Measurements from ENCODE around the gene ASS1. TPM values are rescaled to one million over a fixed set of nuclear protein-coding genes. Genes with fewer than 3 reads are reported as not detected.
"Not testable (repeated sequence)": the region's sequence is repeated elsewhere in the genome, so short reads cannot be mapped to it uniquely, and the experiment has no call there.

Gene ASS1
- total RNA-seq, 1 donor from 2014 or later, result 84.8 TPM

GRCh38 chr9:130430734-130431535, 13.8 kb upstream of the ASS1 start:
- no peak for ATAC-seq
- peak; percentile 55 for DNase-seq (ENCODE audit: missing footprints)
- intact Hi-C loops (cut with DNase I), result loop anchor here (5.0 kb wide), 1 partner anchor 189 kb away; no protein-coding TSS in a partner anchor

GRCh38 chr9:130431536-130432303, 13.0 kb upstream of the ASS1 start:
- intact Hi-C loops (cut with DNase I), result loop anchor here (5.0 kb wide), 1 partner anchor 189 kb away; no protein-coding TSS in a partner anchor
- peak; percentile 65 for DNase-seq (ENCODE audit: missing footprints)
- ATAC-seq, result no peak

GRCh38 chr9:130432362-130432761, 12.4 kb upstream of the ASS1 start:
- DNase-seq (ENCODE audit: missing footprints) (no peak), ATAC-seq (no peak)
- intact Hi-C loops (cut with DNase I), result loop anchor here (5.0 kb wide), 1 partner anchor 190 kb away; no protein-coding TSS in a partner anchor

GRCh38 chr9:130432796-130433167, 12.0 kb upstream of the ASS1 start:
- ATAC-seq, result no peak
- intact Hi-C loops (cut with DNase I), result loop anchor here (5.0 kb wide), 1 partner anchor 190 kb away; no protein-coding TSS in a partner anchor
- no peak for DNase-seq (ENCODE audit: missing footprints)

- peak; percentile 82 for ATAC-seq
- DNase-seq (ENCODE audit: missing footprints), result no peak
- intact Hi-C loops (cut with DNase I), result loop anchor here (5.0 kb wide), 1 partner anchor 191 kb away; no protein-coding TSS in a partner anchor
These were observed 11.4 kb upstream of the ASS1 start for GRCh38 chr9:130433168-130433946.

GRCh38 chr9:130433947-130434262, 10.9 kb upstream of the ASS1 start:
- no peak for ATAC-seq

GRCh38 chr9:130434656-130435055, 10.1 kb upstream of the ASS1 start:
- ATAC-seq; DNase-seq (ENCODE audit: missing footprints): not testable (repeated sequence)
- intact Hi-C loops (cut with DNase I), result loop anchor here (5.0 kb wide), 1 partner anchor 192 kb away; no protein-coding TSS in a partner anchor

More at GRCh38 chr9:130433947-130434262, 10.9 kb upstream of the ASS1 start:
- DNase-seq (ENCODE audit: missing footprints), result no peak
- intact Hi-C loops (cut with DNase I), result loop anchor here (5.0 kb wide), 1 partner anchor 192 kb away; no protein-coding TSS in a partner anchor

GRCh38 chr9:130437011-130437789, 7.6 kb upstream of the ASS1 start:
- peak; percentile 37 for DNase-seq (ENCODE audit: missing footprints)
- ATAC-seq, result no peak
- intact Hi-C loops (cut with DNase I), result no loop called here

GRCh38 chr9:130438382-130438981, 6.3 kb upstream of the ASS1 start:
- ATAC-seq, result no peak
- intact Hi-C loops (cut with DNase I), result no loop called here
- peak; percentile 23 for DNase-seq (ENCODE audit: missing footprints)

- intact Hi-C loops (cut with DNase I), result no loop called here
- DNase-seq (ENCODE audit: missing footprints) (no peak), ATAC-seq (no peak)
These were observed 3.7 kb upstream of the ASS1 start for GRCh38 chr9:130441031-130441430.

- intact Hi-C loops (cut with DNase I), result no loop called here
- ATAC-seq (no peak), DNase-seq (ENCODE audit: missing footprints) (peak; percentile 15)
These were observed 1.9 kb upstream of the ASS1 start for GRCh38 chr9:130442746-130443455.

GRCh38 chr9:130443456-130443801, 1.3 kb upstream of the ASS1 start:
- intact Hi-C loops (cut with DNase I), result no loop called here
- DNase-seq (ENCODE audit: missing footprints) (peak; percentile 47), ATAC-seq (no peak)

GRCh38 chr9:130443840-130444492, 795 bp upstream of the ASS1 start:
- intact Hi-C loops (cut with DNase I), result no loop called here
- DNase-seq (ENCODE audit: missing footprints) (peak; percentile 48), ATAC-seq (no peak)

- peak; percentile 49 for ATAC-seq
- intact Hi-C loops (cut with DNase I), result no loop called here
- DNase-seq (ENCODE audit: missing footprints), result peak; percentile 83
These were observed 665 bp downstream of the ASS1 start for GRCh38 chr9:130445268-130445983.

- peak; percentile 94 for DNase-seq (ENCODE audit: missing footprints)
- intact Hi-C loops (cut with DNase I), result no loop called here
- peak; percentile 78 for ATAC-seq
These were observed 1.5 kb downstream of the ASS1 start for GRCh38 chr9:130446101-130446861.
